NCI-H510A (cell line): Measurements from ENCODE around the gene LDLRAD4.
"Not testable (repeated sequence)": the region's sequence is repeated elsewhere in the genome, so short reads cannot be mapped to it uniquely, and the experiment has no call there.

ENCODE experiments used
- DNase-seq: peaks from one replicate; lab custom pipeline; 2025; lab: John Stamatoyannopoulos, UW

LDLRAD4 gene

DNA sequence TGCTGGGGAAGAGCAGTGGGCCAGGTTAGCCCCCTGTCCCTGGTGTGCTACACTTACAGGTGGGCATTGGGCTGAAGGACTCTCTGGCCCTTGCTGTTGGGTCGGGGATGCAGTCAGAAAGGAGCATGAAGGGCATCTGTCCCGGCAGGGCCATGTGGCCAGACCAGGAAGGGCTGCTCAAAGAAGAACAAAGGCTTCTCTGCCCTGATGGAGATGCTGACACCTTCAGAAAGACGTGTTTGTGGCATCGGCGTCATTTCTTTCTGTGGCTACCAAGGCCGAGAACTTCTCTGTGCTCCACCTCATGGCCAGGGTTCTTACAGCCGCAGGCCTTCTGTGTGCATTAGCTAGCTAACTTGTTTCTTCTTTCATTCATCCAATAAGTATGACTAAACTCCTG lies 268.7 kb downstream of the LDLRAD4 start:
- DNase-seq: no peak

DNA sequence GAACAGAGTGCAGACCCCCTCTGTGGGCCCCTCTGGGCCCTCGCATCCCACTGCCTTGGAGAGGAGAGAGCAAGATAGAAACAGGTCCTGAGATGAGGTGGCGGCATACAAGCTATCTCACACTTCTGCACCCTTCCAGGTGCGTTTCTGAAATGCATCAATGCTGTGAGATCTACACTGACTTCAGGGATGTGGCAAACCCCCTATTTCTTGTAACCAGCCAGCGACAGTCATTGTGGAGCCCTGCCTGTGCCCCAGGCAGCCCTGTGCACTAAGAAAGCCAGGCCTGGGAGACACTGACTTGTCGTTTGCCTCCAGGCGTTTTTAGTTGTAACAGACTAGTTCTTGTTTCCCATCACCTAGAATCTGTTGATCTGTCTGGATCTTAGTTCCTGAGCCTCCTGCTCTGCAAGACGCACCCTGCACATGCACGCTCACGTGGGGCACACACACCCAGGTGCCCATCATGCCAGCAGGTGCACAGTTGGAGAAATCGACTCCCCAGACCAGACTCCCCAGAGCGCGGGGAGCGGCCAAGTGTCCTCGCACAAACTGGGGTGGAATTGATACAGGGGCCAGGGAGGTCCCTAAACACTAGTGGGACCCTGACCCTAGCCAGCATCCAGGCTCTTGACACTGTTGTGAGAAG lies 269.8 kb downstream of the LDLRAD4 start:
- no peak for DNase-seq

DNA sequence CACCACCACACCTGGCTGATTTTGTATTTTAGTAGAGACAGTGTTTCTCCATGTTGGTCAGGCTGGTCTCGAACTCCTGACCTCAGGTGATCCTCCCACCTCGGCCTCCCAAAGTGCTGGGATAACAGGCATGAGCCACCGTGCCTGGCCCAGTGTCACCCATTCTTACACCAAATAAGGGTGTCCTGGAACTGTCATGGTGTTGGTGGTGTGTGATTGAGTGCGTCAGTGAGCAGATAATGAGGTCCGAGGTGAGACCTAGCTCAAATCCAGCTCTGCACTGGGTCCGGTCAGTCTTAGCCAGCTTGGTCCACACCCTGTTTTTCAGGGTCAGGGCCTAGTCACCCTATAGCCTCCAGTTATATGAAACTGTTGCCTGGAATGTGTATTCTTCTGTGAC lies 270.7 kb downstream of the LDLRAD4 start:
- DNase-seq: not testable (repeated sequence)

DNA sequence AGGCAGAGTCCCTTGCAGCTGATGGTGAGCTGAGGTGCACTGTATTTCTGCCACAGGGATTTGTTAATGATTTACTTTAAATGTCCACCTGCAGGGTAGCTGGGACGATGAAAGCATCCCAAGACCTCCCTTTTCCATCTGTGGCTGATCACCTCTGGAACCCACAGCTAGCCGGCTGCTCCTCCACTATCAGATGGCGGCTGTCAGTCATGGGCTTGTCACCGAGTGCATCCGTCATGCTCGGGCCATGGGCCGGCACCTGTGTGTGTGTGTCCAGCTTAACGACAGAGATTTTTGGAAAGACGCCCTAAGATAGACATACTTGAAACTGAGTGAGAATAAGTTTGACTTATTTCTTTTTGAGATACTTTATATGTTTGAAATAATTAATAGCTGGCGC lies 272.6 kb downstream of the LDLRAD4 start:
- no peak for DNase-seq

DNA sequence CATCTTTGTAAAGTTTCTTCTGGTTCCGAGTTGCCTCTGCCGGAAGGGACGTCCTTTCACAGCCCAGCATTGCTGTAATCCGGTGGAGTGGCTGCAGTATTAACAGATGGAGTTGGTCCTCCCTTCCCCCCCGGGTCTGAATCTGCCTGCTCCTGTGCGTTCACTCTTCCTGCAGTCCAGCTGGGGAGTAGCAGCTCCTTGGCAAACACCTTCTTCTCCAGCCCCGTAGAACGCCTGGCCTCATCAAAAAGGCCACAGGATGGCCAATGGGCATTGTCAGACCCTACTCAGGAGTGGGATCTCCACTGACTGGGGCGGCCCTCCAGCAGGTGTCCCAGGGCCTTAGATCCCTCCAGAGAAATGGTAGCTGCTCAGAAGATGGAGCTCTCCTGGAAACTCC lies 273.8 kb downstream of the LDLRAD4 start:
- no peak for DNase-seq

DNA sequence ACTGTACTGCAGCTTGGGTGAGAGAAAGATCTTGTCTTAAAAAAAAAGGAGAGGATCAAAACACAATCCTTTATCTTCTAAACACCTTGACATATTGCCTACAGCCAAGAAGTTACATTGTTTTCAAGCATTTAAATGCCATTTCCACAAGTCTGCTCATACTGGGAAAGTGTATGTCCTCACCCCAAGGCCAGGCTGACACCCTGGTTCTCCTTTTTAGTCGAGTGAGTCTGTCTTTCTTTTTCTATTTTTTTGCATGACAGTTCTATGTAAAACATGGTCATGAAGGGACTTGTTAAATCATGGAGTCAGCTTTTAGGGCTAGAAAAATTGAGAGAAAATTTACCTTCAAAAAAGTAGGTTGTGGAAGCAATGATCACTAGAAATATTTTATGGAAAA lies 274.5 kb downstream of the LDLRAD4 start:
- no peak for DNase-seq

DNA sequence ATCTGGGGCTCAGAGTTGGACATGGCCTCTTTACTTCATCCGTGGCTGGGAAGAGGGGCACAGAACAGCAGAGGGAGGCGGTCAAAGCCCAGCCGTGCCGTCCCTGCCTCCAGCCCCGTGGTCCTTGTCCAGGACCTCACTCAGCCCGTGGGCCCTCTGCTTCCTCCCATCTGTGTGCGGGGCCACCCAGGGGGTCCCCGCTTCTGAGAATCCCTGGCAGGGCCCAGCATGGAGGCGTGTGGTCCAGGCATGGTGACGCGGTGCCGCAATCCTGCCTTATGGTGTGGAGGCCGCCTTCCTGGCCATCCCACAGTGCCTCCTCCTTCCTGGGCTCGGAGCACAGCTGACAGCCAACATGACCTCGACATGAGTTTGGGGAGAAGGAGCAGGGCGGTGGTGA lies 275.2 kb downstream of the LDLRAD4 start:
- DNase-seq: no peak

DNA sequence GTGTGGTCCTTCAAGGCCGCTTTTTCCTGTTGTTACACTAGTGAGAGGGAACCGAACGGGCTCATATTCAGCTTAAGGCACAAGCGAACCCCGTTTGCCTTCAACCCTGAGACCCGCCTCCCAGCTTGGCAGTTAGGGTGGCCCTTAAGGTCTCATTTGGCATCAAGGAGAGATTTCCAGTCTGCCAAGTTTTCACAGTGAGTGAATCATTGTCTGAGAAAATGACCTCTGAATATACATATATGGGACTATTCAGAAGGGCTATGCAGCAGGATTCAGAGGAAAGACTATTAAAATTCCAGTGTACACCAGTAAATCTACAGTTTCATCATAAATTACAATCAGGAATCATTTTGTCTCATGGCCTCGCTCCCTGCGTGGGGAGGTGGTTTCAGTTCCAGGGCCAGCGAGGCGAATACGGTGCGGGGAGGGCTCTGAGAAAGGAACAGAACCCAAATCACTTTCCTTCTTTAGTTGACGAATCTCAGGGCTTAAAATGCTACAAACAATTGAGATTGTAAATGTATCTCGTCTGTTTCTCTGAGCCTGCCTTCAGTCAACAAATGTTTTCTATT lies 276.4 kb downstream of the LDLRAD4 start:
- no peak for DNase-seq

DNA sequence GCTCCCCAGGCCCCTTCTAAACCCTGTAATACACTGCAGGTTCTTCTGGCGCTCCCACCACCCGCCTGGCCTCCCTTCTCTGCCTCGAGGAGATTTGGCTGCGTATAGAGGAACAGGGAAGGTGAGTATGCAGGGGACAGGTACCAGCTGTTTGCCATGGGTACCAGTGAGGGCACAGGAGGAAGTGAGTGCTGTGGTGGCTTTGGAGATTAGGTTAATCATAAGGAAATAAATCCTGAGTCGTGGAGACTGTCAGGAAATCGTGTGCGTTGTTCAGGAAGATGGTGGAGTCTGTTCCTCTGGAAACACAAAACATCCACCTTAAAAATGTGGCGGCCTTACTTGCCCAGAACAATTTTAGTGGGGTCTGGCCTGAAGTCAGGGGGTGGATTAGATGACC lies 277.4 kb downstream of the LDLRAD4 start:
- no peak for DNase-seq

DNA sequence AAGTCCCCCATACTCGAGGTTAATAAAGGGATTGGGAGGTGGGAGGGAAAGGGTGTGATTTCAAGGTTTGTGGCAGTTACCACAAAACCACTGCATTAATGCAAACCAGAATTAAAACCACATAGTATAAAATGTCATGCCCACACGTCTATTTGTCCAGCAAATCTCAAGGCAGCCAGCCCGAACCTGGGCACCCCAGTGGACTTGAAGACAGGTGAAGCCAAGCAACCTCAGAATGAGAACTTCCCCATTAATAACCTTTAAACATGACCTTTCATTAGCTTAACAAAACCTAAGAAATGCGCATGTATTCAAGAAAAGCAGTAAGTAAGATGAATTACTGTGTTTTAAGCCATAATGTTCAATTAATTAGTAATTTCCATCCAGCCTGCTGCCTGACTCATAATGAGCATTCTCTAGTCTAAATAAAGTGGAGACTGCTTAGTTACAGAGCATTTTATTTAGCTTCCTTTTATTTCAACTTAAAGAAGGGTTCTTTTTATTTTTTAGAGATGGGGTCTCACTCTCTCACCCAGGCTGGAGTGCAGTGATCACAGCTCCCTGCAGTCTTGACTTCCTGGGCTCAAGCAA lies 278.2 kb downstream of the LDLRAD4 start:
- DNase-seq: no peak

DNA sequence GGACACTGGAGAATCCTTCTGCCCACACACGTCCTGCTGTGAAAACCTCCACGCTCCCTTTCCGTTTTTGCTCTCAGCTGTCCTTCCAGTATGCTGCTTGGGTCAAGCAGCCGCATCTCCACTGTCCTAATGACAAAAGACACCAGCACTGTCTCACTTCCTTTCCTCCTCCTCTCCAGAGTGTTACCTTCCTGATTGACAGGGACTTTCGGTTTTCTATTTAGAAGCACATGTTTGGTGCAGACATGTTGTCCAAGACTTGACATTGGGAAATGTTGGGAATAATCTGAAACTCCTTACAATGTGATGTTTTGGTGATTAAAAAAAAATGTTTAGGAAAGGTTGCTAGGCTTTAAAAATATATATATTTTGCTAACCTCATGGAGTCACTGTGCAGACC lies 281.2 kb downstream of the LDLRAD4 start:
- no peak for DNase-seq

DNA sequence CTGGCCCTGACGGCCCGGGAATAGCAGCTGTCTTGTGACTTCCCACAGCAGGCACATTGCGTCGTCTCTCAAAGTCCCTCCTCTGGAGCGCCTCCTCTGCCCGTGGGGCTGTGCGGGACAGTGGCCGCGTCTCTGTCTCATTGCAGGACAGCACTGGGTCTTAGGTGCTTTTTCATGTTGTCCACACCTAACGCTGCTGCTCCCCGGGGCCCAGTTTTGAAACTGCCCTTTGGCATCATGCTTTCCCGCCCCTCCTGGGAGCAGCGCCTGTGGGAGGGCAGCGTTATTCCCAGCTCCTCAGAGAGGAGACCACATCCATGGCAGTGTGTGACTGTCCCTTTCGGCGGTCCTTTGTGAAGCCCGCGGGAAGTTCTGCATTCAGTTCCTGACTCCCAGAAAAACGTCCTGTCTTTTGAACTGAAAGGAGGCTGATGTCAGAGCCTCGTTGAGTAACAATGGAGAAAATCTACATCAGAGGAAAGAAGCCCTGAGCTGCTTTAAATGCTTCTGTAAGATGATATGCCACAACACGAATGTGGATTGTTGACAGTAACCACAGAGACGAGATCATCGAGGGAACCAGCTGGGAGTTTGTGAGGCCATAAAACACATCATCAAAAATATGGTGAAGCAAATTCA lies 281.8 kb downstream of the LDLRAD4 start:
- peak; percentile 51 for DNase-seq

DNA sequence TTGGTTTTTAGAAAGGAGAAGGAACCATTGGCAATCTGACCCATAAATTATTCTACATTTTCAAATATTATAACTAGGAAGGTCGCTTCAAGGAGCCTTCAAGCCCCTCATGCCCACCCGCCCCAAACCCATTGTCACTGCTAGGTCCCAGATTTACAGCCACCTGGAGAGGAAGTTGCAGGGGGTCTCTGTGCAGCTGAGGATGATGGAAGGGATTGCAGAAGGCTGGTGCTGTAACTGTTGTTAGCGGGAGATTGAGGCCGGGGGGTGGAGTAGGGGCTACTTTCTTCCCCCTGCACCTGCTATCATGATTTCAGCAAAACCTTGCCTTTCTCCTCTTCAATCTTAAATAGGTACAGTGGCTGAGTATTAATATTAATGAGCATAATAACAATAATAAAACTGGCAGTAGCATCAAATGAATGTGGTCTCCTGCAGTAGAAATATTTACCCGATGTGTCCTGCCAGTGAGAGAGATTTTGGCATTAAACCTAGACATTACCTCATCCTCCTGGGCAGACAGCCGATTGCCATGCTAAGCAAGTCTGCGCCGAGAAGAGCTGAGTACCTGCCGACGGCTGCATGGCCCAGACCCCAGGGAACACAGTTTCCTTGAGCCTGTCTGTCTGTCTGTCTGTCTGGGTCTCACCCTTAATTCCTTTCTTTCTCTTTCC lies 282.4 kb downstream of the LDLRAD4 start:
- no peak for DNase-seq

DNA sequence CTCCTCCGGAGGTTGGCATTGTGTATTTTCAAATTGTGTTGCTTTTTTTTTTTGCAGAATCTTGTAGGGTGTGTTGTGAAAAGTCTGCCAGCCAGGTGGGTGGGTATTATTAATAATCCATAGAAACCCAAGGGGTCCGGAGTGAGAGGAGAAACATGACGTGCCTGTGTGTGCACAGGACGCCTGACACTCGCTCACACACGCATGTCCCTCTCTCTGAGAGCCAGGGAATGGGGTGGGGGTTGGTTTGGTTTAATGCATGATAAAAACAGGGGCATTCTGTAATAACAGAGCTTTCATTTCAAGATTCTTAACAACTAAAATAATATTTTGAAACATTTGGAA lies 283.0 kb downstream of the LDLRAD4 start:
- no peak for DNase-seq

DNA sequence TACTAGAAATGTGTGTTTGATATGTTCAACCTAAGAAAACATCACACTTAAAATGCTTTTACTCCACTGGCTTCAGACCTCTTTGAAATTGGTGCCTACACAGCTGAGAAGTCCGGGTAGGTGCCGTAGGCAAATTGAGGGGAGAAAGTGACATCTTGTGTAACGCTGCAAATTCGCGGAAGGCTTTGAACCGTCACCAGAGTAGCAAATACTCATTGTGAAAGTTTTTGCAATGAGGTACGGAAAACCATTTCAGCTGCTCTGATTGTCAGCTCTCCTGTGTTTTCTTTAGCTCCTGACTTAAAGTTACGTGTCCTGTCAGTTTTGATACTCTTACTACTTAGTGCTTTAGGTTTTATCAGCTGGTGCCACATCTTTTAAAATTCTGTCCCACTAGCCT lies 283.3 kb downstream of the LDLRAD4 start:
- DNase-seq: no peak

DNA sequence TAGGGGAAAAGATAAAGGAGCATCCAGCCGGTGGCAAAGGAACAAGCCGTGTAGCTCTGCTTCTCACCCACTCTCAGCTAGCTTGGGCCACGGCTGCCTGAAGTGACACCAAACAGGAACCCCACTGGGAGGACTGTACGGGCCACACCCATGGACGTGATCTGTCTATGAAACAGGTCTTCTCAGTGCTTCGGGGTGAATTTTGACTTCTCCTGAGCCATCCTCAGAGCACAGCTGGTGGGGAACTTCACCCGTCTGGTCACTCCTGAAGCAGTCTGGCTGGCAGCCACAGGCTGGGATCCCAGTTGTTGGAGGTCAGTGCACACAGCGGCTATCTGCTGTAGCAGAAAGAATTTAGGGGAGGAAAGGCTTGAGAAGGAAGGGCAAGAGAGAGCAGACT lies 284.0 kb downstream of the LDLRAD4 start:
- no peak for DNase-seq

DNA sequence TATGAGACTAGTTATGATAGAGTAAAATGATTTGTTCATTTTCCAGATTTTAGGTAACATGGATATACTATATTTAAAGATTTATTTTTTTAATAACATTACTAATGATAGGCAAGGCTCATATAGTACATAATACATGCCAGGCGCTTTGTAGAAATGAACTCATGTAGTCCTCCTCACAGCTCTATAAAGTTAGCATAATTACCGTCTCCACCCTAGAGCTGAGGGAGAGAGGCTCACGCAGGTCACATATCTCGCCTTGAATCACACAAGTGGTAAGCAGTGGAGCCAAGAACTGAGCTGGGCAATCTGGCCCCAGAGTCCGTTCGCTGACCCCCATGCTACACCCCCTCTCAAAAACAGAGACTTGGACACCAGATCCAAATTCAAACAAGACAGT lies 285.3 kb downstream of the LDLRAD4 start:
- DNase-seq: no peak

DNA sequence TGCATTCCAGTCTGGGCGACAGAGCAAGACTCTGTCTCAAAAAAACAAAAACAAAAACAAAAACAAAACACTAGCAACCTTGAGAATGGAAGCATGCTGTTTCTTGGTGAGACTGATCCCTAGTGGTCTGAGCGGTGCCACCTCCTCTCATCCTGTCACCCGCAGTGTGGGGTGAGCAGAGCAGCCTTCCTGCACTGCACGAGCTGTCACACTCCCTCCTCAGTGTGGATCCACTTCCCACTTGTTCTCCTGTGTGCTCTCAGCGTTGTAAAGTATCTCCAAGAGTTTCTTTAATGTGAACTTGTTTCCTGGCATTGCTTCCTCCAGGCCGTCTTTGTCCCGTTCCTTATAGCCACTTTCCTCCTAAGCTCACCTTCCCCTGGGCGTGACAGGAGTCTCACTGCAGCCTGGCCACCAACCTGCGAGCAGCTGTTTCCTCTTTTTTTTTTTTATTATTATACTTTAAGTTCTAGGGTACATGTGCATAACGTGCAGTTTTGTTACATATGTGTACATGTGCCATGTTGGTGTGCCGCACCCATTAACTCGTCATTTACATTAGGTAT lies 287.3 kb downstream of the LDLRAD4 start:
- DNase-seq: no peak

DNA sequence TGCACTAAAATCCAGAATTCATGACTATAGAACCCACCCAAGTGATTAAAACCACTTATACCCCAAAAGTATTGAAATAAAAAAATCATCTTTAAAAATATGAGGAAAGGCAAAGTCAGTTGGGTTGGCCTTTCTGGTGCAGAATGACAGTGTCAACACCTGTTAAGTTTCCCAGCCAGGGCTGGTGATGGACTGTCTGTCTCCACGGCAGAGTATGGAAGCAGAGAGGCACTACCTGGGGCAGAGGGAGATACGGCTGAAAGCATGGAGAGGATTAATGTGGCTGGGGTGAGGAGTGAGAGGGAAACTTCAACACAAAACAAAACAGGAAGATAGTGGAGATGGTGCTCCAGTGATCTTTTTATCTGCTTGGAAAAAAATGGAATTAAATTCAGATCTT lies 292.0 kb downstream of the LDLRAD4 start:
- no peak for DNase-seq

DNA sequence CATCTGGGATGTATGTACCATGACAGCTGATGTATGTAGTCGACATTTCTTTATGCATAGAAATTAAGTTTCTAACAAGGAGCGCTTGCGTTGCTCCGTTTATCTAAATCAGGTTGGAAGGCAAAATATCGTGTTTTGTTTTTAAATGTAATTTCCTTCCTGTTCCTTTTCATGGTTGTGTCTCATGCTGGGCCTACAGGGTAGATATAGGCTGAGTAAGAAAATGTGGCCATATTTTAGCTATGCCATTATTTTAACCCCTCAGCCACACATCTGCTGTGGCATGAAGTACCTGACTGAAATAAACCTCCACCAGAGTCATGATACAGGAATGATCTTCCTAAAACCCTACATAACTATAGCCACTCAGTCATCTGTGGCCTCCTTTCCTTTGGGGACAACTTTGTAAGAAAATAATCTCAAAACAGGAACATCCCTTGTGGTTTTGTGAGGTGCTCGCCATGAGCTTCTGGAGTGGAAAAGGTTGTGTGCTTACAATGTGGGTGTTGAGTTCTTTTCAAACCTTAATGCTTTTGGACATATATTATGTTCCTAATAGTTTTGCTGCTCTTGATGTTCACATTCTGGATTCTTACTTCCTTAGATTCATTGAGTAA lies 293.5 kb downstream of the LDLRAD4 start:
- no peak for DNase-seq

DNA sequence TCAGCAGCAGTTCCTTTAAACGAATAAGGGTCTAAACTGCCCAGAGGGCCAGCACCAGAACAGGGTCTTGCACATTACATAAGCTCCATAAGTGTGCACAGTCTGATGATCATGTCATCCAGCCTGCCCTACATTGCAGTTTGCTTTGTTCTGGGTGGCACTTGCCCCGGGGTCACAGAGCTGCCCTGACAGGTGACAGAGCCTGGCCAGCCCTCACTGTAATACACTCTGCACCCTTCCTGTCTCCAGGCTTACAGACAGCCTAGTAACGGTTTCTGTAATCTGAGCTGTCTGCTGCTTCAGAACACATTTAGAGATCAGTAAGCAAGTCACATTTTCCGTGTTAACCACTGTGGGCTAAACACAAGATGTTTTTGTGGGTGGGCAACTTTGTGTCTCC lies 294.5 kb downstream of the LDLRAD4 start:
- no peak for DNase-seq

DNA sequence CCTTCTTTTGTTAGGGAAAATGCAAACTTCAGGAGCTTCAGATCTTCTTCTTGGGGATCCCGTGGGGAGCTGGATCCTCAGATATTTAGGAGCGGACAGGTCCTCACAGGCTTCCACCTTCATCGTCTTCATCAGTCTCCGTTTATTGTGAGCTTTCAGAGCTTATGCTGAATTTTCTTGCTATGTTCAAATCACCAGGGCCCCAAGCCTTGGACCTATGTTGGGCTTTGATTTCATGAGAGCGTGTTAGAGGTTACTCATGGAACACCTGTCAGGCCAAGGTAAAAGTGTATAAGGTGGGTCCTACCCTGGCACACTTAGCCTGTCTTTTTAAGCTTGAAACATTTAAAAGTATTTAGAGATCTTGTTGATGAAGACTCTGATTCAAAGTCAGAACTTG lies 294.9 kb downstream of the LDLRAD4 start:
- DNase-seq: no peak
